ENCODE results near the gene SSR4. TPM values are rescaled to one million over a fixed set of nuclear protein-coding genes. Genes with fewer than 3 reads are reported as not detected.

The SSR4 gene
- total RNA-seq, 2 experiments from 2014 or later, result 171 to 173 TPM

- Mint-ChIP-seq H3K27me3 (no peaks in the 10 kb centered on the region), H3K27ac (no peak overlapping the region), H3K4me3 (no peak overlapping the region), H3K36me3 (ENCODE audit: low read depth) (no peaks in the 10 kb centered on the region), H3K9me3 (no peaks in the 10 kb centered on the region), H3K4me1 (ENCODE audit: low read depth) (no peaks in the 10 kb centered on the region)
- H3K4me1 ChIP-seq (ENCODE audit: insufficient read depth, low read length), result no peaks in the 10 kb centered on the region
- DNase-seq (no peak), ATAC-seq (ENCODE audit: poor library complexity) (no peak)
- TF ChIP-seq CTCF (IDR thresholded peaks at IDR 0.05), result no peak
- intact Hi-C loops (cut with DNase I, micrococcal nuclease), result loop anchor here in 1 of 2 experiments (10.0 kb wide), 1 partner anchor 65 kb away; the partner anchor contains the start of gene SLC6A8
- H3K27me3 ChIP-seq (ENCODE audit: control insufficient read depth in 1 of 2, insufficient read depth in 2 of 2, low read length in 2 of 2), result no peaks in the 10 kb centered on the region
- no peak overlapping the region for H3K4me3 ChIP-seq (ENCODE audit: low read length)
- no peaks in the 10 kb centered on the region for H3K36me3 ChIP-seq (ENCODE audit: insufficient read depth, low read length)
- H3K9me3 ChIP-seq (ENCODE audit: control insufficient read depth in 1 of 2, insufficient read depth in 1 of 2, low read length in 2 of 2), result no peaks in the 10 kb centered on the region
- CTCF ChIA-PET, result no interaction called here
- POLR2A ChIA-PET, result no interaction called here
- H3K27ac ChIP-seq (ENCODE audit: low read depth in 1 of 2, low read length in 2 of 2), result no peak overlapping the region
Measured at GRCh38 chrX:153750127-153750774, 44.2 kb upstream of the SSR4 start.

DNA sequence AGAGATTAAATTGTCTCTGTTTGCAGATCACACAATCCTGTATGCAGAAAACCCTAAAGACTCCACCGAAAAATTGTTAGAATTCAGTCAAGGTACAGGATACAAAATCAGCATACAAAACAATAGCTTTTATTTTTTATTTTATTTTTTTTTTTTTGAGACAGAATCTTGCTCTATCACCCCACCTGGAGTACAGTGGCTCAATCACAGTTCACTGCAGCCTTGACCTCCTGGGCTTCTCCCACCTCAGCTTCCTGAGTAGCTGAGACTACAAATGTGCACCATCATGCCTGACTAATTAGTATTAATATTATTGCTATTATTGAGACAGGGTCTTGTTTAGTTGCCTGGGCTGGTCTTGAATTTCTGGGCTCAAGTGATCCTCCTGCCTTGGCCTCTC is 39.3 kb upstream of the SSR4 start:
- no peaks in the 10 kb centered on the region for H3K27me3 Mint-ChIP-seq
- no peak overlapping the region for H3K27ac Mint-ChIP-seq
- intact Hi-C loops (cut with DNase I, micrococcal nuclease), result loop anchor here in 1 of 2 experiments (10.0 kb wide), 1 partner anchor 70 kb away; the partner anchor contains the start of gene SLC6A8
- H3K27ac ChIP-seq (ENCODE audit: low read depth in 1 of 2, low read length in 2 of 2), result no peak overlapping the region
- ChIA-PET POLR2A (no interaction called here), CTCF (no interaction called here)
- no peak overlapping the region for H3K4me3 ChIP-seq (ENCODE audit: low read length)
- no peak for ATAC-seq (ENCODE audit: poor library complexity)
- DNase-seq, result peak in 1 of 14 experiments; percentile 20
- H3K4me1 ChIP-seq (ENCODE audit: insufficient read depth, low read length), result no peaks in the 10 kb centered on the region
- no peak overlapping the region for H3K4me3 Mint-ChIP-seq
- H3K9me3 Mint-ChIP-seq, result no peaks in the 10 kb centered on the region
- no peaks in the 10 kb centered on the region for H3K36me3 Mint-ChIP-seq (ENCODE audit: low read depth)
- no peaks in the 10 kb centered on the region for H3K4me1 Mint-ChIP-seq (ENCODE audit: low read depth)
- no peak for TF ChIP-seq CTCF (IDR thresholded peaks at IDR 0.05)
- H3K36me3 ChIP-seq (ENCODE audit: insufficient read depth, low read length), result no peaks in the 10 kb centered on the region
- no peaks in the 10 kb centered on the region for H3K9me3 ChIP-seq (ENCODE audit: control insufficient read depth in 1 of 2, insufficient read depth in 1 of 2, low read length in 2 of 2)
- no peaks in the 10 kb centered on the region for H3K27me3 ChIP-seq (ENCODE audit: control insufficient read depth in 1 of 2, insufficient read depth in 2 of 2, low read length in 2 of 2)

GRCh38 chrX:153761863-153762262 is 32.6 kb upstream of the SSR4 start:
- H3K27me3 Mint-ChIP-seq, result no peaks in the 10 kb centered on the region
- intact Hi-C loops (cut with DNase I, micrococcal nuclease), result loop anchor here in 1 of 2 experiments (10.0 kb wide), 1 partner anchor 123 kb away; the partner anchor contains the start of gene L1CAM
- Histone ChIP-seq H3K27ac (ENCODE audit: low read depth in 1 of 2, low read length in 2 of 2) (no peak overlapping the region), H3K27me3 (ENCODE audit: control insufficient read depth in 1 of 2, insufficient read depth in 2 of 2, low read length in 2 of 2) (no peaks in the 10 kb centered on the region), H3K4me3 (ENCODE audit: low read length) (no peak overlapping the region), H3K9me3 (ENCODE audit: control insufficient read depth in 1 of 2, insufficient read depth in 1 of 2, low read length in 2 of 2) (no peaks in the 10 kb centered on the region), H3K4me1 (ENCODE audit: insufficient read depth, low read length) (peaks cover 5% of the 10 kb centered on the region), H3K36me3 (ENCODE audit: insufficient read depth, low read length) (no peaks in the 10 kb centered on the region)
- no peaks in the 10 kb centered on the region for H3K9me3 Mint-ChIP-seq
- TF ChIP-seq CTCF (IDR thresholded peaks at IDR 0.05), result no peak
- no peak overlapping the region for H3K4me3 Mint-ChIP-seq
- H3K27ac Mint-ChIP-seq, result no peak overlapping the region
- ATAC-seq (ENCODE audit: poor library complexity) (no peak), DNase-seq (no peak)
- CTCF ChIA-PET, result no interaction called here
- POLR2A ChIA-PET, result no interaction called here
- H3K4me1 Mint-ChIP-seq (ENCODE audit: low read depth), result peaks cover 4% of the 10 kb centered on the region
- H3K36me3 Mint-ChIP-seq (ENCODE audit: low read depth), result no peaks in the 10 kb centered on the region
